H9 (cell line): ENCODE data around the gene AMOTL1. TPM values are rescaled to one million over a fixed set of nuclear protein-coding genes. Genes with fewer than 3 reads are reported as not detected.

Experiments used
- DNase-seq: peaks from one replicate; pipeline ENCODE4 v3.0.0-alpha.2; 2017
- H2AFZ ChIP-seq: one replicate; pipeline ENCODE4 v1.6.1; 2013; ENCODE audit warnings: mild to moderate bottlenecking, low read length, control low read depth, moderate library complexity
- H2AK5ac ChIP-seq: 2 replicates; pipeline ENCODE4 v1.6.1; 2013; ENCODE audit warnings: low read length, control low read depth, mixed read lengths; ENCODE audit not compliant: insufficient read length
- H2BK120ac ChIP-seq: one replicate; pipeline ENCODE4 v1.6.1; 2013; ENCODE audit warnings: low read depth, mild to moderate bottlenecking, low read length, control low read depth, inconsistent platforms; ENCODE audit not compliant: poor library complexity, severe bottlenecking
- H2BK12ac ChIP-seq: 2 replicates; pipeline ENCODE4 v1.6.1; 2013; ENCODE audit warnings: low read length, control low read depth, mixed read lengths, low read depth; ENCODE audit not compliant: insufficient read length
- H2BK15ac ChIP-seq: 2 replicates; pipeline ENCODE4 v1.6.1; 2013; ENCODE audit warnings: low read depth, low read length, control low read depth
- H2BK20ac ChIP-seq: one replicate; pipeline ENCODE4 v1.6.1; 2013; ENCODE audit warnings: low read depth, mild to moderate bottlenecking, low read length, control low read depth, inconsistent platforms; ENCODE audit not compliant: poor library complexity, severe bottlenecking
- H2BK5ac ChIP-seq: 2 replicates; pipeline ENCODE4 v1.6.1; 2013; ENCODE audit warnings: low read length, control low read depth, mixed read lengths; ENCODE audit not compliant: insufficient read length
- H3K14ac ChIP-seq: 2 replicates; pipeline ENCODE4 v1.6.1; 2013; ENCODE audit warnings: low read length, control low read depth; ENCODE audit not compliant: insufficient read depth
- H3K18ac ChIP-seq: 2 replicates; pipeline ENCODE4 v1.6.1; 2013; ENCODE audit warnings: low read depth, mild to moderate bottlenecking, mixed read lengths, low read length, control low read depth; ENCODE audit not compliant: insufficient read length
- H3K23ac ChIP-seq: 2 replicates; pipeline ENCODE4 v1.6.1; 2013; ENCODE audit warnings: low read length, control low read depth, mixed read lengths, low read depth; ENCODE audit not compliant: insufficient read length
- H3K23me2 ChIP-seq: 2 replicates; pipeline ENCODE4 v1.6.1; 2013; ENCODE audit warnings: low read depth, mild to moderate bottlenecking, mixed read lengths, low read length, control low read depth; ENCODE audit not compliant: insufficient read length, poor library complexity, severe bottlenecking
- H3K27ac ChIP-seq: 2 replicates; pipeline ENCODE4 v1.5.1; 2013; ENCODE audit warnings: low read length, control low read depth, mixed read lengths, low read depth; ENCODE audit not compliant: insufficient read length
- H3K27me3 ChIP-seq: 2 replicates; pipeline ENCODE4 v1.6.1; 2013; ENCODE audit warnings: low read length, control low read depth, inconsistent platforms; ENCODE audit not compliant: insufficient read depth
- H3K4ac ChIP-seq: 2 replicates; pipeline ENCODE4 v1.6.1; 2013; ENCODE audit warnings: low read depth, mild to moderate bottlenecking, control low read depth, inconsistent platforms, low read length, moderate library complexity
- H3K4me1 ChIP-seq: 2 replicates; pipeline ENCODE4 v1.6.1; 2013; ENCODE audit warnings: low read length, control low read depth, inconsistent platforms; ENCODE audit not compliant: insufficient read depth
- H3K4me2 ChIP-seq: 2 replicates; pipeline ENCODE4 v1.6.1; 2013; ENCODE audit warnings: low read length, control low read depth, mixed read lengths; ENCODE audit not compliant: insufficient read length, insufficient read depth
- H3K56ac ChIP-seq: 2 replicates; pipeline ENCODE4 v1.6.1; 2013; ENCODE audit warnings: low read depth, mild to moderate bottlenecking, mixed read lengths, low read length, control low read depth; ENCODE audit not compliant: insufficient read length
- H3K79me1 ChIP-seq: 2 replicates; pipeline ENCODE4 v1.6.1; 2013; ENCODE audit warnings: low read depth, mild to moderate bottlenecking, moderate library complexity, low read length, control low read depth, inconsistent platforms; ENCODE audit not compliant: insufficient read depth, poor library complexity, severe bottlenecking
- H3K79me2 ChIP-seq: 2 replicates; pipeline ENCODE4 v1.6.1; 2013; ENCODE audit warnings: low read length, control low read depth, inconsistent platforms; ENCODE audit not compliant: insufficient read depth
- H3K9ac ChIP-seq: 2 replicates; pipeline ENCODE4 v1.6.1; 2013; ENCODE audit warnings: low read length, control low read depth, mixed read lengths; ENCODE audit not compliant: insufficient read length; ENCODE audit errors: extremely low read depth
- H3K9me3 ChIP-seq: one replicate; pipeline ENCODE4 v1.6.1; 2013; ENCODE audit warnings: low read depth, low read length, inconsistent platforms; ENCODE audit not compliant: control insufficient read depth
- H3T11ph ChIP-seq: one replicate; pipeline ENCODE4 v1.6.1; 2013; ENCODE audit warnings: mild to moderate bottlenecking, low read length, control low read depth, inconsistent platforms
- H4K20me1 ChIP-seq: one replicate; pipeline ENCODE4 v1.6.1; 2013; ENCODE audit not compliant: control insufficient read depth, insufficient read length, insufficient read depth
- H4K5ac ChIP-seq: 2 replicates; pipeline ENCODE4 v1.6.1; 2013; ENCODE audit warnings: low read depth, mild to moderate bottlenecking, mixed read lengths, low read length, control low read depth; ENCODE audit not compliant: insufficient read length
- H4K8ac ChIP-seq: replicated peaks from 2 replicates; pipeline ENCODE4 v1.6.1; 2013; ENCODE audit warnings: low read length, control low read depth, mixed read lengths, low read depth; ENCODE audit not compliant: insufficient read length
- H4K91ac ChIP-seq: 2 replicates; pipeline ENCODE4 v1.6.1; 2013; ENCODE audit warnings: low read depth, mild to moderate bottlenecking, moderate library complexity, mixed read lengths, low read length, control low read depth; ENCODE audit not compliant: insufficient read length
- H3K27ac Mint-ChIP-seq, 3 experiments: 2 replicates in 2 of 3; 3 replicates in 1 of 3; pipeline ENCODE4 v1.8.0; 2020 to 2021; ENCODE audit warnings: mixed read lengths in 3 of 3, mild to moderate bottlenecking in 1 of 3, moderate library complexity in 1 of 3
- H3K27me3 Mint-ChIP-seq: 2 replicates; pipeline ENCODE4 v1.8.0; 2021; ENCODE audit warnings: low read depth, mild to moderate bottlenecking, moderate library complexity, mixed read lengths
- H3K36me3 Mint-ChIP-seq, 3 experiments: 2 replicates in 2 of 3; 3 replicates in 1 of 3; pipeline ENCODE4 v1.8.0; 2020 to 2021; ENCODE audit warnings: low read depth in 3 of 3, mixed read lengths in 3 of 3; ENCODE audit not compliant: insufficient read depth in 1 of 3
- H3K4me1 Mint-ChIP-seq, 2 experiments: 2 replicates each; pipeline ENCODE4 v1.8.0; 2020; ENCODE audit warnings: mixed read lengths in 2 of 2
- H3K4me3 Mint-ChIP-seq, 2 experiments: 2 replicates in 1 of 2; 3 replicates in 1 of 2; pipeline ENCODE4 v1.8.0; 2020 to 2021; ENCODE audit warnings: mild to moderate bottlenecking in 2 of 2, mixed read lengths in 2 of 2, moderate library complexity in 1 of 2
- H3K9me3 Mint-ChIP-seq, 2 experiments: 2 replicates in 1 of 2; 3 replicates in 1 of 2; pipeline ENCODE4 v1.8.0; 2020; ENCODE audit warnings: mild to moderate bottlenecking in 2 of 2, mixed read lengths in 2 of 2, moderate library complexity in 1 of 2
- CTCF ChIP-seq: fragments of 200-600 bp; sonication (generic); conservative IDR thresholded peaks from 3 replicates; pipeline ENCODE4 v1.8.0; 2021; ENCODE audit warnings: antibody characterized with exemption, mild to moderate bottlenecking
- WGBS: extraction: QIAGEN DNeasy Blood & Tissue Kit; methylation state at CpG from one replicate; pipeline ENCODE4 v1.1.7; 2013; ENCODE audit warnings: missing lambda C conversion rate, low lambda C conversion rate, mixed read lengths; ENCODE audit not compliant: insufficient read length; ENCODE audit errors: extremely low coverage; 5-methylcytosine and 5-hydroxymethylcytosine counted together
- total RNA-seq: library from RNA; stranded (reverse); gene quantifications from 2 replicates; pipeline ENCODE4 v1.2.1, GENCODE V29; 2021

AMOTL1 gene
- total RNA-seq, 1 experiment from 2014 or later, result 18.5 TPM

GRCh38 chr11:94925422-94926270 is 157.5 kb downstream of the AMOTL1 start:
- H4K8ac ChIP-seq, result no peak overlapping the region
- no peaks in the 10 kb centered on the region for H3K23me2 ChIP-seq
- H3K4me2 ChIP-seq, result no peak overlapping the region
- peaks cover 11% of the 10 kb centered on the region; the same call in 1 of the 2 replicates for H3K27me3 Mint-ChIP-seq
- H3T11ph ChIP-seq, result no peak overlapping the region
- H2AFZ ChIP-seq, result no peak overlapping the region
- no peaks in the 10 kb centered on the region for H3K79me1 ChIP-seq
- TF ChIP-seq CTCF, result no peak
- H3K23ac ChIP-seq, result no peak overlapping the region
- H2BK20ac ChIP-seq, result no peak overlapping the region
- H3K14ac ChIP-seq, result no peak overlapping the region
- H3K56ac ChIP-seq, result no peak overlapping the region
- no peak overlapping the region for H3K4me3 Mint-ChIP-seq
- DNase-seq, result no peak
- H3K36me3 Mint-ChIP-seq, result no peaks in the 10 kb centered on the region
- no peaks in the 10 kb centered on the region for H3K9me3 Mint-ChIP-seq
- H2AK5ac ChIP-seq, result no peak overlapping the region
- H2BK12ac ChIP-seq, result no peak overlapping the region
- H3K9me3 ChIP-seq, result no peaks in the 10 kb centered on the region
- no peak overlapping the region for H2BK5ac ChIP-seq
- no peak overlapping the region for H3K4ac ChIP-seq
- no peaks in the 10 kb centered on the region for H3K4me1 ChIP-seq
- peaks cover 5 to 10% of the 10 kb centered on the region in 2 experiments; a peak in 3 of 4 replicates for H3K4me1 Mint-ChIP-seq
- no peak overlapping the region for H4K91ac ChIP-seq
- peaks cover 2% of the 10 kb centered on the region for H4K20me1 ChIP-seq
- H3K27ac ChIP-seq, result no peak overlapping the region
- no peak overlapping the region for H3K18ac ChIP-seq
- no peak overlapping the region for H2BK120ac ChIP-seq
- no CpG with 5 or more reads among the region's 7 CpGs for WGBS
- no peak overlapping the region for H2BK15ac ChIP-seq
- H3K27me3 ChIP-seq, result no peaks in the 10 kb centered on the region
- H3K79me2 ChIP-seq, result no peaks in the 10 kb centered on the region
- no peak overlapping the region for H3K9ac ChIP-seq
- no peak overlapping the region for H3K27ac Mint-ChIP-seq
- H4K5ac ChIP-seq, result no peak overlapping the region
